Melanocyte of skin (primary cell): ENCODE measurements around the gene PWWP2A. TPM values are rescaled to one million over a fixed set of nuclear protein-coding genes. Genes with fewer than 3 reads are reported as not detected.

ENCODE experiments used
- total RNA-seq, 2 donors: library from RNA; depleted of rRNA; stranded (reverse); fragments of >200 nt; gene quantifications; 2 replicates each; pipeline ENCODE4 v1.2.3, GENCODE V29; 2012

PWWP2A gene, protein sequence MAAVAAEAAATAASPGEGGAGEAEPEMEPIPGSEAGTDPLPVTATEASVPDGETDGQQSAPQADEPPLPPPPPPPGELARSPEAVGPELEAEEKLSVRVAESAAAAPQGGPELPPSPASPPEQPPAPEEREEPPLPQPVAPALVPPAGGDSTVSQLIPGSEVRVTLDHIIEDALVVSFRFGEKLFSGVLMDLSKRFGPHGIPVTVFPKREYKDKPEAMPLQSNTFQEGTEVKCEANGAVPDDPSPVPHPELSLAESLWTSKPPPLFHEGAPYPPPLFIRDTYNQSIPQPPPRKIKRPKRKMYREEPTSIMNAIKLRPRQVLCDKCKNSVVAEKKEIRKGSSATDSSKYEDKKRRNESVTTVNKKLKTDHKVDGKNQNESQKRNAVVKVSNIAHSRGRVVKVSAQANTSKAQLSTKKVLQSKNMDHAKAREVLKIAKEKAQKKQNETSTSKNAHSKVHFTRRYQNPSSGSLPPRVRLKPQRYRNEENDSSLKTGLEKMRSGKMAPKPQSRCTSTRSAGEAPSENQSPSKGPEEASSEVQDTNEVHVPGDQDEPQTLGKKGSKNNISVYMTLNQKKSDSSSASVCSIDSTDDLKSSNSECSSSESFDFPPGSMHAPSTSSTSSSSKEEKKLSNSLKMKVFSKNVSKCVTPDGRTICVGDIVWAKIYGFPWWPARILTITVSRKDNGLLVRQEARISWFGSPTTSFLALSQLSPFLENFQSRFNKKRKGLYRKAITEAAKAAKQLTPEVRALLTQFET
- total RNA-seq = 10 to 100 TPM; 13.3 to 13.8 TPM

DNA sequence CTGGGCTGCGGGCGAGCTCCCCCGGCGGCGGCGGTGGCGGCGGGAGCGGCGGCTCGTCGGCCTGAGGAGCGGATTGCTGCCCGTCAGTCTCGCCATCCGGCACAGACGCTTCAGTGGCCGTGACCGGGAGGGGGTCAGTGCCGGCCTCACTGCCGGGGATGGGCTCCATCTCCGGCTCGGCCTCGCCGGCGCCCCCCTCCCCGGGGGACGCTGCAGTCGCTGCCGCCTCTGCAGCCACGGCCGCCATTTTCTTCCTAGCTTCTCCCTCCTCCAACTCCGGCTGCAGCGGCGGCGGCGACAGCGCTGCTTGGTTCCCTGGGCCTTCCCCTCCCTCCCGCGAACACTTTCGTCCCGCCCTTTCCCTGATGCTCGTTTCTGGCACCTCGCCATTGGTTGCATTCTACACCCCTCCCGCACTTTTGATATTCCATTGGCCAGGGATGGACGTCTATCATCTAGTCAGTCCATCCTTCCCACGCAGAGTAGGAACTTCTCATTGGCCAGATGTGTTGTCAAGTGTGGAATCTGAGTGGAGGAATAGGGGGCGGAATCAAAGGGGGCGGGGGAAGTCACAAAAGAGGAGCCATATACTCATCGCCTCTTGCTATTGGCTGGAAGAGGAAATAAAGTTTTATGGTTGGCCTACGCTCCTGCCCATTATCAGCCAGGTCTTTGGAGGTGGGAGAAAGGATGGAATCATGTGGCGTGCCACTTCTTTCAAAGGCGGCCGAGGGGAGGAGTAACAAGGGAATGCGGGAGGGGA, at the start of gene PWWP2A:
TSS of gene PWWP2A (minus strand) at position 309 of the 763 bp plus-strand sequence. CDS start at position 247, 62 bp downstream.

Other genes starting within 250 kb of the PWWP2A start
- 1 to 10 TPM; 2.7 to 9.3 TPM for gene ADRA1B, start 203.0 kb downstream of the PWWP2A start, total RNA-seq
- gene TTC1, start 110.3 kb downstream of the PWWP2A start, total RNA-seq = 10 to 100 TPM; 39.2 to 51.3 TPM
- gene FABP6, start 110.1 kb upstream of the PWWP2A start, total RNA-seq = not detected
- gene CCNJL, start 193.1 kb upstream of the PWWP2A start, total RNA-seq = 1 to 10 TPM; 4.5 to 8.7 TPM